C4-2B (cell line): ENCODE data around the gene TMEM156.

ENCODE experiments used
- CTCF ChIP-seq: fragments of 450-650 bp; conservative IDR thresholded peaks from 2 replicates; pipeline ENCODE4 v1.5.1; 2017; ENCODE audit warnings: mild to moderate bottlenecking
- ZFX ChIP-seq: fragments of 450-650 bp; IDR thresholded peaks from 2 replicates; pipeline ENCODE4 v1.6.1; 2017

DNA sequence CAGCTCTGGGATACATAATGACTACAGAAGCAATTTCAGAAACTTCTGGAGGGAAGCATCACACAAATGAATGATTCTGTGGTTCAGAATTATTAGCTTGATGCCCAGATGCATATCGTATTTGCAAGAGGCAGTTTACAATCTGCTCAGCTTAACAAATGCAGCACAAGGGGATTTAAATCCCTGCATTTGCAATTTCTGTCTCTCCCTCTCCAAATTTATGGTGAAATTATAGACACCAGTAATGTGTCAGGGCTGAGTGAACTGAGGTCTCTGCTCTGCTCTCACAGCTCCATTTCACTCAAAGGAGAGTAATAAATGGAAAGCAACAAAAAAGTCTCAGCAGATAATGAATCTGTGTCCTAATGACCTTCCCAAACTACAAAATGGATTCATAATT, 80.2 kb downstream of the TMEM156 start:
- TF ChIP-seq CTCF = no peak
- no peak for TF ChIP-seq ZFX
